GM23338 (cell line): ENCODE data around the gene DNAH17. TPM values are rescaled to one million over a fixed set of nuclear protein-coding genes. Genes with fewer than 3 reads are reported as not detected.

Source experiments
- REST ChIP-seq: IDR thresholded peaks from one replicate; pipeline ENCODE4 v1.6.1; 2018; ENCODE audit warnings: antibody characterized with exemption; ENCODE audit not compliant: unreplicated experiment
- ZNF114 ChIP-seq: fragments of 250-450 bp; sonication (Bioruptor Pico); IDR thresholded peaks from 2 replicates; pipeline ENCODE4 v1.5.0; 2020; ENCODE audit warnings: mild to moderate bottlenecking, moderate library complexity
- ZNF331 ChIP-seq: fragments of 250-450 bp; sonication (Bioruptor Pico); IDR thresholded peaks from 2 replicates; pipeline ENCODE4 v1.5.0; 2020; ENCODE audit warnings: low read depth, mild to moderate bottlenecking, moderate library complexity
- ZNF462 ChIP-seq: fragments of 250-450 bp; sonication (Bioruptor Pico); IDR thresholded peaks from 2 replicates; pipeline ENCODE4 v1.5.0; 2020; ENCODE audit warnings: mild to moderate bottlenecking, moderate library complexity
- polyA plus RNA-seq: library from polyadenylated mRNA; unstranded; fragments of >200 nt; fragmentation: Nextera tagmentation; extraction: Ambion mirVana; gene quantifications from 2 replicates; pipeline ENCODE4 v1.2.1, GENCODE V29; 2016
- total RNA-seq: library from RNA; depleted of rRNA; stranded (reverse); fragments of >200 nt; shearing (Covaris generic); gene quantifications from 2 replicates; pipeline ENCODE4 v1.2.3, GENCODE V29; 2014

Gene DNAH17
- total and polyA plus RNA-seq, 2 experiments from 2014 or later = 0.59 to 2.0 TPM

- TF ChIP-seq REST = no peak
- no peak for TF ChIP-seq ZNF462 (CRISPR knock-in tag)
- TF ChIP-seq ZNF331 (CRISPR knock-in tag) = no peak
- TF ChIP-seq ZNF114 (CRISPR knock-in tag) = no peak
These were observed 99.1 kb downstream of the DNAH17 start (continued) for GRCh38 chr17:78477913-78478756.
